Vagina (tissue), 2 donors: Measurements from ENCODE around the gene ZNF620.

Experiments used
- CTCF ChIP-seq, 3 experiments: fragments of 450-650 bp in 2 of 3; fragments of 200-600 bp in 1 of 3; sonication (generic) in 1 of 3; IDR thresholded peaks; one replicate each; pipeline ENCODE4 v1.5.1; 2017 to 2019; ENCODE audit warnings: antibody characterized with exemption in 3 of 3, mild to moderate bottlenecking in 2 of 3, moderate library complexity in 2 of 3
- POLR2AphosphoS5 ChIP-seq, 2 donors: sonication (generic); formaldehyde crosslinking; IDR thresholded peaks; one replicate each; pipeline ENCODE4 v1.9.0; 2017; ENCODE audit warnings: antibody characterized with exemption in 2 of 2, mild to moderate bottlenecking in 2 of 2, low read depth in 1 of 2; ENCODE audit not compliant: insufficient read depth in 1 of 2

GRCh38 chr3:40487172-40487571 lies 18.7 kb upstream of the ZNF620 start:
- no peak for TF ChIP-seq CTCF (IDR thresholded peaks at IDR 0.05)
- TF ChIP-seq POLR2AphosphoS5 (IDR thresholded peaks at IDR 0.05; ENCODE audit: insufficient read depth in 1 of 2, low read depth in 1 of 2), result no peak
